Measurements from ENCODE around the gene CYP2J2.

- no peak for TF ChIP-seq CTCF (IDR thresholded peaks at IDR 0.05)
- TF ChIP-seq POLR2A (IDR thresholded peaks at IDR 0.05): no peak
These were observed 6.8 kb downstream of the CYP2J2 start for GRCh38 chr1:59919746-59920145.

Data from body of pancreas (tissue), 4 donors.